Activated CD8-positive, alpha-beta memory T cell treated with anti-CD3 and anti-CD28 coated beads, Interleukin-2, amount 50 U/mL, for 24 hours (primary cell): ENCODE measurements around the gene SOCS2.
A peak's percentile ranks its signal among the peaks of the same experiment; 100 is the strongest.

Experiments
- DNase-seq: peaks from one replicate; pipeline ENCODE4 v3.0.0-alpha.2; 2020; ENCODE audit errors: extremely low read depth

Gene SOCS2

GRCh38 chr12:93567174-93567573 lies 5.3 kb upstream of the SOCS2 start:
- no peak for DNase-seq

DNA sequence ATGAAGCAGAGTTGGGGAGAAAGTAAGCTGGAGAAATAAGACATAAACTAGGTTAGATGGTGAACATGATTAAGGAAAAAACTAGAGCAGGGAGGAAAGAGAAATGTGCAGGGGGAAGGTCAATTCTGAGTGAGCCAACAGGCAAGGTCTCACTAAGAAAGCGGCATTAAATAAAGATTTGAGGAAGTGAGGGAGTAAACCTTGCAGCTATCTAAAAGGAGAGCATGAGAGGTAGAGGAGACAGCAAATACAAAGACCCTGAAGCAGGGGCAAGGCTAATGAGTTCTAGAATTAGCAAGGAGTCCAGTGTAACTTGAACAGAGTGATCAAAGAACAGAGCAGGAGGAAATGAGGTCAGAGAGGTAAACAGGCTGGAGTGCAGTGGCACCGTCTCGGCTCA lies 4.4 kb upstream of the SOCS2 start:
- DNase-seq: no peak

GRCh38 chr12:93569301-93569655 lies 3.2 kb upstream of the SOCS2 start:
- DNase-seq: no peak

- DNase-seq: no peak
These were observed 2.6 kb upstream of the SOCS2 start for GRCh38 chr12:93569656-93570551.

DNA sequence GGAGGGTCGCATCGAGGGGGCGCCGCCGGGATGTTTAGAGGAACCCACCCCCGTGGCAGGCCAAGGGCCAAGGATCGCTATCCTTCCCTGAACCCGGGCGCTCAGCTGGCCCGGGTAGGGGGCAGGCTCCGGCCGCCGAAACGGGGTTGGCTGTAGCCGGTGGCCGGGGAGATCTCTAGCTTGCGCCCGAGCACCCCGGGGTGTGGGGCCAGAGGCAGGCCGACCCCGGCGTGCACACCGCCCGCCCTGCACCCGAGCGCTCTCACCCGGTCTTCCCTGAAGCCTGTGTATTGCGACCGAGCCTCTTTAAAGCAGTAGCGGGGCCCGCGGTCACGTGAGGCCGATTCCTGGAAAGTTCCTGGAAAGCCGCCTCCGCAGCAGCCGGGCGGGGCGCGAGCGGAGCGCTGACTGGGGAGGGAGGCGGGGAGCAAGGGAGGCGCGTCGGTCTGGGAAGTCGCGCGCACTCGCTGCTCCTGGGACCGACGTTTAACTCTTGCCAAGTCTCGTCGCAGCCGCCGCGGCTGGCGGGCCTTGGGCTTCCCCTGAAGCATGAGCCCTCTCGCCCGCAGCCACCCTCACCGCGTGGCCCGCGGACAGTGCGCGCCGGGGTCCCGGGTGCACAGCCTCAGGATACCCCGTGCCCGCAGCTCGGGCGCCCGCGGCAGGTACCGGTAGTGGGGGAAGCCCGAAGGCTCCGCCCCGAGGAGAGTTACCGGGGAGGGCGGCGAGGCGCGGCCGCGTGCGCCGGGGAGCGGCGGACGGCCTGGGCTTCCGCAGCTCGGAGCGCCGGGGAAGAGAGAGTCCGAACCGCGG lies 1.7 kb upstream of the SOCS2 start:
- peak; percentile 79 for DNase-seq

DNA sequence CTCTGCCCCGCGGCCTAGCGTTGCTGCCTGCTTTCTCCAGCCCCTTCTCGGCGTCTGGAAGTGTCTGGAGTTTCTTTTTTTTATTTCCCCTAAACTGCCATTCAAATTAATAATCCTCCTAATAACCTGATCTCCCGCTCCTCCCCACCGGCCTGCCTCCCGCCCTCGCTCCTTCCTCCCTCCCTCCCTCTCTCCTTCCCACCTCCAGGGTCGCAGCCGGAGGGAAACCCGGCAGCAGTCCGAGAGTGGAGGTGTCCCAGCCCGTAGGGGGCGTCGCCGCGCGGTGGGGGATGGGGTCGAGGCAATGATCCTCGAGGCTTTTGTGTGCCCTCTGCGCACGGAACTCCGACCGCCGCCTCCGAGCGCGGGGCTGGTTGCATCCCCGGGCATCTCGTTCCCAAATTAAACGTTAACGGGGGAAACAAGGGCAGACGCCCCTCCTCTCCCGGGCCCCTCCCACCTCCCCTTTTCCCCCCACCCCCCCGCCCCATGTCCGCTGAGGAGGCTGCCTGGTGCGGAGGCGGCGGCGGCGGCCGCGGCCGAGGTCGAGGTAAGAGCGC lies 1.0 kb upstream of the SOCS2 start:
- DNase-seq: no peak

- DNase-seq: no peak
These were observed 457 bp downstream of the SOCS2 start for GRCh38 chr12:93572712-93573551.

DNA sequence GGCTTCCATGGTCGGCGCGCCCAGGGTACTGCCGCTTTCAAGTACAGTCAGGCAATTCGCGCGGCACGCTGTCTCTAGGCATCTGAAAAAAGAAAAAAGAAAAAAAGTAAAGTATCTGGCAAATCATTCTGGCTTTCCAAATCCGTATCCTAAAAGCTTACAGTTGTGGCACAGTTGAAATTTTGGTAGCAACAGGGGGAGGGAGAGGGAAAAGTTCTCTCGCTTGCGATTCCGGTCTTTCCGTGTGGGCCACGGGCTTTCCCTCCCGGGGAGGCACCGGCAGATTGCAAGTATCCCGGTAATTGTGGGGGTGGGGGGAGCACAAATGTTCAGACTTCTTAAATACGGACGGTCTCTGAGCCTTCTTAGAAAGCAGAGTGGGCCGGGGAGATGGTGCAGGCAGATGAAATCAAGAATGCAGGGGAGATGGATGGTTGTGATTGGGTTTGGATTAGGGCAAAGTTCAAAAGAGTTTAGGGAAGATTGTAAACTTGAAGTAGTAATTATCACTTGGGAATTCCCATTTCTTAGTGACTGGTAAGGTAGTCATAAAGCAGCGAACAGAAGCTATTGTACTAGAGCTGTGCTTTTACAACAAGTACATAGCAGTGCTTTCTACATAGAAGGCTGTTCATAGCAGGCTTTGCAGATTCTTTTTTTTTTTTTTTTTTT lies 1.2 kb downstream of the SOCS2 start:
- no peak for DNase-seq

DNA sequence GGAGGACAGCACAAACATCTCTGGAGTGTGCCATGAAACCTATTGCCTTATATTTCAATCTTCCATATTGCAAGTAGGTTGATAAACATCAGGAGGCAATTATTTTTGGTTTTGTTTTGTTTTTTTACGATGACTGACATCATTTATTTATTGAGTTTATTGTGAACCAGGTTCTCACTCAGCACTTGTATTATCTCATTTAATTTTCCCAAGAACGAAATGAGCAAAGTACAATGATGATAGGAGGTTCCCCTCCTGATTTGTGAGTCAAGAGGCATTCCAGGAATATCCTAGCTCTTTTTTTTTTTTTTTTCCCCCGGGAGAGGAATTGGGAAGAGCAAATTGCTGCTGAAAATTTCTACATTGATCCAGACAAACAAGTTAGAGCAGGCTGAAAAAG lies 4.7 kb downstream of the SOCS2 start:
- no peak for DNase-seq

- DNase-seq: no peak
These were observed 5.7 kb downstream of the SOCS2 start for GRCh38 chr12:93578221-93578620.

- no peak for DNase-seq
These were observed 8.2 kb downstream of the SOCS2 start for GRCh38 chr12:93580682-93581081.

GRCh38 chr12:93581370-93581769 lies 8.9 kb downstream of the SOCS2 start:
- DNase-seq: no peak

DNA sequence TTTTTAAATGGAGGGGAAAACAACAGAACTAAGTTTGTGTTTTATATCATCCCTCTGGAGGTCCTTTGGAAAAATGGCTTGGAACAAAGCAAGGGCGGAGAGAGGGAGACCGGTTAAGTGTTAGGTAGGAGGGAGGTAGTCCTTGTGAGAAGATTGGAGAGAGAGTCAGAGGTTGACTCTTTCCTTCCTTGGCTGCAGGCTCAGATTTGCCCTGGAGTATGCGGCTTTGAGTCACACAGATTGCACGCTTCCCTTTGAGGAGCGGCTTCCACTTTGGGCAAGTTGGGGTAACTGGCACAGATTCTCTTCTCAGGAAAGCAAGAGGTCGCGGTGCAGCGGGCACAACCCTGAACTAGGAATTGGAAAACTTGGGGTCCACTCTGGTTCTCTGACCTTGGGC lies 9.9 kb downstream of the SOCS2 start:
- DNase-seq: no peak

GRCh38 chr12:93583627-93584392 lies 11.3 kb downstream of the SOCS2 start:
- DNase-seq: no peak

DNA sequence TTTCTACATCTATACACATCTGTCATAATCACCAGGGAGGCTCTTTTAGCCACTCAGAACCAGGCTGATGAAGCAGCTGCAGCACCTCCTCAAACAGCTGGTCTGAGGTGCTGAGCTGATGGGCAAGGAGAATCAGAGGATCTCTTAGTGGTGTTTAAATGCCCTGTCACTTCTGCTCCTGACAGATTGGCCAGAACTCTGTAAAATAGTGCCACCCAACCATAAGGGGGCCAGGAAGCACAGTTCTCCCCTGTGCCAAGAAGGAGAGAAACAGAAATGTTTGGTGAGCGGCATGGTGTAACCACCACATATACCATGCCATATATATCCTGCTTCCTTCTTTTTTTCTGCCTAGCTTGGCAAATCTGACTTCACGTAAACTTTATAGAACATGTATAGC lies 12.8 kb downstream of the SOCS2 start:
- no peak for DNase-seq

GRCh38 chr12:93587611-93588010 lies 15.1 kb downstream of the SOCS2 start:
- DNase-seq: no peak

GRCh38 chr12:93589081-93589480 lies 16.6 kb downstream of the SOCS2 start:
- DNase-seq: no peak

- no peak for DNase-seq
These were observed 18.8 kb downstream of the SOCS2 start for GRCh38 chr12:93591137-93591868.

- DNase-seq: no peak
These were observed 20.3 kb downstream of the SOCS2 start for GRCh38 chr12:93592641-93593406.
